Smooth muscle cell (in vitro differentiated cells): ENCODE results near the gene DNM3. TPM values are rescaled to one million over a fixed set of nuclear protein-coding genes. Genes with fewer than 3 reads are reported as not detected.

Source experiments
- DNase-seq: peaks from one replicate; lab custom pipeline; 2025; ENCODE audit not compliant: unreplicated experiment; lab: John Stamatoyannopoulos, UW
- H2AFZ ChIP-seq: fragments of 200-600 bp; sonication (generic); 2 replicates; pipeline ENCODE4 v1.6.0; 2016; ENCODE audit warnings: antibody characterized with exemption, low read depth, mild to moderate bottlenecking
- H3F3A ChIP-seq: fragments of 200-600 bp; sonication (generic); 2 replicates; pipeline ENCODE4 v1.6.0; 2017; ENCODE audit warnings: antibody characterized with exemption, low read depth
- H3K27ac ChIP-seq: fragments of 200-600 bp; sonication (generic); 2 replicates; pipeline ENCODE4 v1.5.1; 2016; ENCODE audit warnings: low read depth, mild to moderate bottlenecking
- H3K27me3 ChIP-seq: fragments of 200-600 bp; sonication (generic); 2 replicates; pipeline ENCODE4 v1.6.1; 2016; ENCODE audit warnings: low read depth, mild to moderate bottlenecking
- H3K36me3 ChIP-seq: fragments of 200-600 bp; sonication (generic); 2 replicates; pipeline ENCODE4 v1.5.1; 2016; ENCODE audit warnings: low read depth
- H3K4me1 ChIP-seq: fragments of 200-600 bp; sonication (generic); 2 replicates; pipeline ENCODE4 v1.5.1; 2016; ENCODE audit warnings: low read depth
- H3K4me2 ChIP-seq: fragments of 200-600 bp; sonication (generic); 2 replicates; pipeline ENCODE4 v1.6.0; 2016; ENCODE audit warnings: mild to moderate bottlenecking
- H3K4me3 ChIP-seq: fragments of 200-600 bp; sonication (generic); 2 replicates; pipeline ENCODE4 v1.5.1; 2016; ENCODE audit warnings: mild to moderate bottlenecking
- H3K79me2 ChIP-seq: fragments of 200-600 bp; sonication (generic); 2 replicates; pipeline ENCODE4 v1.6.0; 2016; ENCODE audit warnings: low read depth, mild to moderate bottlenecking
- H3K9ac ChIP-seq: fragments of 200-600 bp; sonication (generic); 2 replicates; pipeline ENCODE4 v1.6.0; 2016; ENCODE audit warnings: low read depth
- H3K9me3 ChIP-seq: fragments of 200-600 bp; sonication (generic); replicated peaks from 2 replicates; pipeline ENCODE4 v1.5.1; 2016; ENCODE audit warnings: low read depth
- H4K20me1 ChIP-seq: fragments of 200-600 bp; sonication (generic); 2 replicates; pipeline ENCODE4 v1.6.0; 2016; ENCODE audit warnings: low read depth
- CTCF ChIP-seq: fragments of 200-600 bp; sonication (generic); IDR thresholded peaks from 2 replicates; pipeline ENCODE4 v1.5.1; 2017; ENCODE audit warnings: borderline replicate concordance, mild to moderate bottlenecking, antibody characterized with exemption; ENCODE audit not compliant: insufficient read depth, poor library complexity, severe bottlenecking
- WGBS: methylation state at CpG from one replicate; pipeline ENCODE4 v1.1.7; 2016; ENCODE audit warnings: low lambda C conversion rate; 5-methylcytosine and 5-hydroxymethylcytosine counted together
- polyA plus RNA-seq: library from polyadenylated mRNA; unstranded; fragments of >200 nt; fragmentation: Nextera tagmentation; extraction: Ambion mirVana; gene quantifications from 2 replicates; pipeline ENCODE4 v1.2.1, GENCODE V29; 2016
- total RNA-seq: library from RNA; depleted of rRNA; stranded (reverse); fragments of >200 nt; gene quantifications from 2 replicates; pipeline ENCODE4 v1.2.3, GENCODE V29; 2014

The DNM3 gene
- total and polyA plus RNA-seq, 2 experiments from 2014 or later, result 1.7 to 3.0 TPM

DNA sequence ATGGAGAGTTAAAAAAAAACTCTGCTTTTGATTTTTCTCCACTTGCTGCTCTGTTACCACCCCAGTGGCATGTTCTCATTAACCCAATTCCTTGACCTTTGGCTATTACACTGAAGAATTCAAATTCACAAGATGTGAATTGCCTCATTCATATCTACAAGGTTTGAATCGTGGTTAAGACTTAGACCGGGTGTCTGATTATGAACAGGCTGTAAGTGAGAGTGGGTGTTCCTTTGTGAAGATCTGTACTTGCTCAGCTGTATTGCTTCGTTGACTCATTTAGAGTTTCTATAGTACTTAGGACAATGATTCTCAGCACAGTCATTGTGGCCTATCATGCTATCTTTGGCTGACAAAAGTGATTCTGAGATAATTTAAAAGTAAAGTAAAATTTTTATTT lies 36.4 kb downstream of the DNM3 start:
- H3K4me1 ChIP-seq, result no peaks in the 10 kb centered on the region
- H2AFZ ChIP-seq, result no peak overlapping the region
- H3K79me2 ChIP-seq, result no peaks in the 10 kb centered on the region
- no peak for DNase-seq
- H4K20me1 ChIP-seq, result no peaks in the 10 kb centered on the region
- H3K27me3 ChIP-seq, result no peaks in the 10 kb centered on the region
- no peaks in the 10 kb centered on the region for H3K9me3 ChIP-seq
- no peak overlapping the region for H3K27ac ChIP-seq
- H3K36me3 ChIP-seq, result no peaks in the 10 kb centered on the region
- no peak overlapping the region for H3K4me2 ChIP-seq
- WGBS, result 30% methylated on average over 3 of the region's 3 CpGs
- H3K9ac ChIP-seq, result no peak overlapping the region
- no peak for TF ChIP-seq CTCF
- no peaks in the 10 kb centered on the region for H3F3A ChIP-seq
- no peak overlapping the region for H3K4me3 ChIP-seq

GRCh38 chr1:171879556-171879955 lies 38.3 kb downstream of the DNM3 start:
- WGBS, result 91% methylated on average over 4 of the region's 4 CpGs
- Histone ChIP-seq H3K4me1 (no peaks in the 10 kb centered on the region), H3F3A (no peaks in the 10 kb centered on the region), H3K27ac (no peak overlapping the region), H4K20me1 (no peaks in the 10 kb centered on the region), H3K27me3 (no peaks in the 10 kb centered on the region), H3K4me2 (no peak overlapping the region), H3K4me3 (no peak overlapping the region), H3K79me2 (no peaks in the 10 kb centered on the region), H3K9ac (no peak overlapping the region), H3K9me3 (no peaks in the 10 kb centered on the region), H3K36me3 (no peaks in the 10 kb centered on the region), H2AFZ (no peak overlapping the region)
- no peak for DNase-seq
- TF ChIP-seq CTCF, result no peak

DNA sequence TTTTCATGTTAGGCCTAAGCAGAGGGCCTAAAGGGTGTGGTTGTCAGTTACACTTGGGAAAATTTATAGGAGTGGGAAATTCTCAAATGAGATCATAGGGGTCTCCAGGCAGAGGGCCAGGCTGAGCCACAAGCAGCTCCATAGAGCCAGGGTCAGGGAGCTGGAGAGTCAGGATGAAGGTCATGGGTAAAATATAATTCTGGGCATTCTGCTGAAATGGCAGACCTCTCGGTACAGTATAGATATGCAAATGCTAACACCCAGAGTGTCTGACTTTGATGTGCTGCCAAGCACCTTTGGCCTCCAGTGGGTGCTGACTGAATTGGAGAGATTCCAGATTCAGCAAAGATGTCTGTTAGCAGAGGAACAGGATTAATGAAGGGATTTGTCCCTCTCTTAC lies 40.1 kb downstream of the DNM3 start:
- WGBS, result 76% methylated on average over 1 of the region's 1 CpG
- no peaks in the 10 kb centered on the region for H3K79me2 ChIP-seq
- no peak overlapping the region for H3K9ac ChIP-seq
- no peak overlapping the region for H2AFZ ChIP-seq
- DNase-seq, result no peak
- H4K20me1 ChIP-seq, result no peaks in the 10 kb centered on the region
- H3K36me3 ChIP-seq, result no peaks in the 10 kb centered on the region
- H3K27ac ChIP-seq, result no peak overlapping the region
- no peaks in the 10 kb centered on the region for H3K4me1 ChIP-seq
- TF ChIP-seq CTCF, result no peak
- no peak overlapping the region for H3K4me2 ChIP-seq
- no peaks in the 10 kb centered on the region for H3K27me3 ChIP-seq
- no peaks in the 10 kb centered on the region for H3K9me3 ChIP-seq
- no peaks in the 10 kb centered on the region for H3F3A ChIP-seq
- H3K4me3 ChIP-seq, result no peak overlapping the region

DNA sequence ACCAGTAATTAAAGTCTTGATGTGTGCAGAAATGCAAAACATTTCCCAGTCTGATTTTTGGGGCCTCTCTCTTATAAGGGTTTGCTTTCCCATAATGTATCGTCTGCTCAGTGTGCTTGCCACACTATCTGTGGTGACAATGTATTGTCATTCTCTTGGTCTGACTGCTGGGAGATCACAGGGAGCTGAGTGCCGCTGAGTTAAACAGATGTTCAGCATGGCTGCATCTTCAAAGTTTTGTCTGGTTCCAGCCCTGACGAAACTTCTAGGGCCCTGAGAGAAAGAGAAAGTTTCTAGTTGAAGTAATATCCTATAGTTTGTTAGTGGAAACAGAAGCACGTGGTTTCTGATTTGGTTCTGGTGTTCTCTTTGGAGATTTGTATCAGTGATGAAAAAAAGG lies 42.6 kb downstream of the DNM3 start:
- Histone ChIP-seq H3K4me1 (no peaks in the 10 kb centered on the region), H3F3A (no peaks in the 10 kb centered on the region), H3K9ac (no peak overlapping the region), H3K4me2 (no peak overlapping the region), H3K27me3 (no peaks in the 10 kb centered on the region), H3K27ac (no peak overlapping the region), H3K9me3 (no peaks in the 10 kb centered on the region), H4K20me1 (no peaks in the 10 kb centered on the region), H3K4me3 (no peak overlapping the region), H2AFZ (no peak overlapping the region), H3K36me3 (no peaks in the 10 kb centered on the region), H3K79me2 (no peaks in the 10 kb centered on the region)
- DNase-seq, result no peak
- WGBS, result 83% methylated on average over 4 of the region's 4 CpGs
- TF ChIP-seq CTCF, result no peak
